ENCODE data around the gene CCDC149.

CCDC149 gene

DNA sequence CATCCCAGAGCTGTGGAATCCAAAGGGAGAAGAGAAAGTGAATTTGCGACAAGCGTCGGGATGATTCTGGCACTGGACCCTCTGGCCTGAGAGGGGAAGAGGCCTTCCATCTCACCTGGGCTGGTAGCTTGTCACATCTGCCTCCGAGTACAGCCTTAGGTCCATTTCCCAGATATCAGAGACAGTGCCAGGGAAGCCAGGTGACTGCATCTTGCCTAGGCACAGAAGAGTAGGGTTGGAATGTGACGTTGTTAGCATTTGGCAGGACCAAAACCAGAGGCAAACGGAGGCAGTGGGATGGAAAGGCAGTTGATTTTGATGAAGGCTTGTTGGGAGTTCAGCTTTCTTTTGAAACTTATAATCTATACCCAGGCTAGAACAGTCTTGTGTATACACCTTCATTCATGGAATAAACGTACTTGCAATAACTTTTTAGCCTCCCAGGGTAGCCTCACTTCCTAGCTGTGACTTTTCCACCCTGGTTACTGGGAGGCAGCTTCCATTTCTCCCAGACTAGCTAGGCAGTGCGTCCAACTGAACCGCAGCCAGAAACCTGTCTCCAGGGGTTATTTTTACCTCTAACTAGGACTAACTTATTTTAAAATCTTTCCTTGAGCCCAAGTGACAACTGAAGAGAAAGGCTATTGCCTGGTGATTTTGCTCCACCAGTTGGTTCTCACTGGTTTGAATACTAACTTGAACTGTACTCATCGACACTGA lies 111.5 kb downstream of the CCDC149 start:
- no peak overlapping the region for H2AFZ ChIP-seq (ENCODE audit: low read depth, low read length)
- no peaks in the 10 kb centered on the region for H3K4me1 ChIP-seq (ENCODE audit: insufficient read depth, low read length)
- no peaks in the 10 kb centered on the region for H4K20me1 ChIP-seq (ENCODE audit: insufficient read depth, low read length)
- H3K27me3 ChIP-seq (ENCODE audit: insufficient read depth, low read length, poor library complexity) = no peaks in the 10 kb centered on the region
- DNase-seq = no peak
- no peaks in the 10 kb centered on the region for H3K79me2 ChIP-seq (ENCODE audit: insufficient read depth, low read length)
- H3K9me3 ChIP-seq (ENCODE audit: insufficient read depth, low read length, severe bottlenecking) = no peaks in the 10 kb centered on the region
- H3K4me3 ChIP-seq (ENCODE audit: low read depth in 1 of 2, low read length in 2 of 2) = no peak overlapping the region
- no peak overlapping the region for H3K9ac ChIP-seq (ENCODE audit: low read depth, low read length)
- ATAC-seq (ENCODE audit: insufficient read depth, low read depth) = no peak
- H3K27ac ChIP-seq (ENCODE audit: low read length) = no peak overlapping the region
- TF ChIP-seq EZH2 (IDR thresholded peaks at IDR 0.05; ENCODE audit: borderline replicate concordance, low read depth, low read length, severe bottlenecking) = no peak
- TF ChIP-seq CTCF (IDR thresholded peaks at IDR 0.05; ENCODE audit: borderline replicate concordance, extremely low read depth, low read length, poor library complexity, severe bottlenecking) = no peak
- no peak overlapping the region for H3K4me2 ChIP-seq (ENCODE audit: insufficient read depth, low read length)
- H3K36me3 ChIP-seq (ENCODE audit: insufficient read depth, low read length) = no peaks in the 10 kb centered on the region

GRCh38 chr4:24800325-24800895 lies 112.4 kb downstream of the CCDC149 start:
- H3K4me3 ChIP-seq (ENCODE audit: low read depth in 1 of 2, low read length in 2 of 2) = no peak overlapping the region

GRCh38 chr4:24799544-24800324 lies 113.1 kb downstream of the CCDC149 start:
- no peak for TF ChIP-seq EZH2 (IDR thresholded peaks at IDR 0.05; ENCODE audit: borderline replicate concordance, low read depth, low read length, severe bottlenecking)
- no peak for TF ChIP-seq CTCF (IDR thresholded peaks at IDR 0.05; ENCODE audit: borderline replicate concordance, extremely low read depth, low read length, poor library complexity, severe bottlenecking)
- no peak overlapping the region for H2AFZ ChIP-seq (ENCODE audit: low read depth, low read length)
- H3K4me3 ChIP-seq (ENCODE audit: low read depth in 1 of 2, low read length in 2 of 2) = no peak overlapping the region
- no peaks in the 10 kb centered on the region for H3K4me1 ChIP-seq (ENCODE audit: insufficient read depth, low read length)
- no peaks in the 10 kb centered on the region for H3K9me3 ChIP-seq (ENCODE audit: insufficient read depth, low read length, severe bottlenecking)
- no peaks in the 10 kb centered on the region for H3K79me2 ChIP-seq (ENCODE audit: insufficient read depth, low read length)
- no peak overlapping the region for H3K9ac ChIP-seq (ENCODE audit: low read depth, low read length)
- H3K36me3 ChIP-seq (ENCODE audit: insufficient read depth, low read length) = no peaks in the 10 kb centered on the region
- no peak overlapping the region for H3K27ac ChIP-seq (ENCODE audit: low read length)
- no peaks in the 10 kb centered on the region for H3K27me3 ChIP-seq (ENCODE audit: insufficient read depth, low read length, poor library complexity)
- ATAC-seq (ENCODE audit: insufficient read depth, low read depth) = no peak
- DNase-seq = no peak
- H4K20me1 ChIP-seq (ENCODE audit: insufficient read depth, low read length) = no peaks in the 10 kb centered on the region
- H3K4me2 ChIP-seq (ENCODE audit: insufficient read depth, low read length) = no peak overlapping the region

More at GRCh38 chr4:24800325-24800895, 112.4 kb downstream of the CCDC149 start:
- no peak overlapping the region for H3K27ac ChIP-seq (ENCODE audit: low read length)
- no peak overlapping the region for H3K4me2 ChIP-seq (ENCODE audit: insufficient read depth, low read length)
- ATAC-seq (ENCODE audit: insufficient read depth, low read depth) = no peak
- H3K9me3 ChIP-seq (ENCODE audit: insufficient read depth, low read length, severe bottlenecking) = no peaks in the 10 kb centered on the region
- no peak for DNase-seq
- H3K4me1 ChIP-seq (ENCODE audit: insufficient read depth, low read length) = no peaks in the 10 kb centered on the region
- no peak overlapping the region for H2AFZ ChIP-seq (ENCODE audit: low read depth, low read length)
- no peaks in the 10 kb centered on the region for H3K27me3 ChIP-seq (ENCODE audit: insufficient read depth, low read length, poor library complexity)
- TF ChIP-seq CTCF (IDR thresholded peaks at IDR 0.05; ENCODE audit: borderline replicate concordance, extremely low read depth, low read length, poor library complexity, severe bottlenecking) (no peak), EZH2 (IDR thresholded peaks at IDR 0.05; ENCODE audit: borderline replicate concordance, low read depth, low read length, severe bottlenecking) (no peak)
- no peaks in the 10 kb centered on the region for H3K36me3 ChIP-seq (ENCODE audit: insufficient read depth, low read length)
- no peaks in the 10 kb centered on the region for H4K20me1 ChIP-seq (ENCODE audit: insufficient read depth, low read length)
- no peaks in the 10 kb centered on the region for H3K79me2 ChIP-seq (ENCODE audit: insufficient read depth, low read length)
- no peak overlapping the region for H3K9ac ChIP-seq (ENCODE audit: low read depth, low read length)

All from DND-41 (cell line).